Measurements from ENCODE around the gene HS1BP3. TPM values are rescaled to one million over a fixed set of nuclear protein-coding genes. Genes with fewer than 3 reads are reported as not detected.

The HS1BP3 gene
- total and polyA plus RNA-seq, 2 of the 13 experiments (the other 11 are each of a cell fraction or from before 2014, with no cell fraction given) = 15.2 to 22.0 TPM

DNA sequence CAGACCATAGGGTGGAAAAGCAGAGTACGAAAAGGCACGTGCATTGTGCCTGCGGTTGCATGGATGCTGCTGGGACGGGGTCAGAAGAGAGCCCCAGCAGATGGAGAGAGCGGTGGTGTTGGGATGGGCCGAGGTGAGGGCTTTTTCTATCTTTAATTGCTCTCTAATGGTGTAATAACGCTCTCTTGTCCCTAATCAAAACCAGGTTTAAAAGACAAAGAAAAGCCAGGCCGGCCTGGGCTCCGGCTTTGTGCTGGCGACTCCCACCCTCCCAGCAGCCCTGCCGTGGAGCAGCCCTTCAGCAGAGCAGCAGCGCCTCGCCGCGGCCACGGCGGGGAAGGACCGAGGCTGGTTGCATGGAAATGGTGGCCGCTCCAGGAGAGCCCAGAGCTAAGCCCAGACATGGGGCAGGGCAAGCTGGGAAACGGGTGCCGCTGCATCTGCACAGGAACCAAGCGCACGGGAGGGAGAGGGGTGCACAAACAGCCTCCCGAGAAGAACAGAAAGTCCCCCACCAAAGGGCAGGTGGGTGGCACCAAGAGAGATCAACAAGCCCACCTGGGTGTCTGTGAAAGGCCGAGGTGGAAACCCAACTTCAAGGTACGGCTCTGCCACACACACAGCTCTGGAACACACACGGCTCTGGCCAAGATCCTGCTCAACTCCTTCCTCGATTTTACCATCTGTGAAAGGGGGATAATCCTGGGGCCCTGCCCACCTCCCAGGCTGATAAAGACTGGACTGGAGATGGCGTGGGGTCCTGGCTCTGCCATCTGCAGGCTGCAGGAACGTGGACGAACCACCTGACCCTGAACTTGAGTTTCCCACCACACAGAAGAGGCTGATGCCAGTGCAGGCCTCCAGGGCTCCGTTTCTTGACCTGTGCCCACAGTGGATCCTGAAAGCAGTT is 15.0 kb downstream of the HS1BP3 start (continued):
- TF ChIP-seq, protein P1, sequence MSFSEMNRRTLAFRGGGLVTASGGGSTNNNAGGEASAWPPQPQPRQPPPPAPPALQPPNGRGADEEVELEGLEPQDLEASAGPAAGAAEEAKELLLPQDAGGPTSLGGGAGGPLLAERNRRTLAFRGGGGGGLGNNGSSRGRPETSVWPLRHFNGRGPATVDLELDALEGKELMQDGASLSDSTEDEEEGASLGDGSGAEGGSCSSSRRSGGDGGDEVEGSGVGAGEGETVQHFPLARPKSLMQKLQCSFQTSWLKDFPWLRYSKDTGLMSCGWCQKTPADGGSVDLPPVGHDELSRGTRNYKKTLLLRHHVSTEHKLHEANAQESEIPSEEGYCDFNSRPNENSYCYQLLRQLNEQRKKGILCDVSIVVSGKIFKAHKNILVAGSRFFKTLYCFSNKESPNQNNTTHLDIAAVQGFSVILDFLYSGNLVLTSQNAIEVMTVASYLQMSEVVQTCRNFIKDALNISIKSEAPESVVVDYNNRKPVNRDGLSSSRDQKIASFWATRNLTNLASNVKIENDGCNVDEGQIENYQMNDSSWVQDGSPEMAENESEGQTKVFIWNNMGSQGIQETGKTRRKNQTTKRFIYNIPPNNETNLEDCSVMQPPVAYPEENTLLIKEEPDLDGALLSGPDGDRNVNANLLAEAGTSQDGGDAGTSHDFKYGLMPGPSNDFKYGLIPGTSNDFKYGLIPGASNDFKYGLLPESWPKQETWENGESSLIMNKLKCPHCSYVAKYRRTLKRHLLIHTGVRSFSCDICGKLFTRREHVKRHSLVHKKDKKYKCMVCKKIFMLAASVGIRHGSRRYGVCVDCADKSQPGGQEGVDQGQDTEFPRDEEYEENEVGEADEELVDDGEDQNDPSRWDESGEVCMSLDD (CRISPR knock-in tag; IDR thresholded peaks at IDR 0.05; ENCODE audit: borderline replicate concordance) = no peak
- no peak for TF ChIP-seq E2F1 (CRISPR knock-in tag; IDR thresholded peaks at IDR 0.05)
- peak; percentile 92 for TF ChIP-seq ZFP91 (CRISPR knock-in tag; IDR thresholded peaks at IDR 0.05; ENCODE audit: borderline replicate concordance)
- TF ChIP-seq ATF6 (CRISPR knock-in tag; conservative IDR thresholded peaks at IDR 0.05) = 0 out of 2 replicates have a peak, but pooled peaks have one; percentile 37
- TF ChIP-seq ZBTB37 (CRISPR knock-in tag; IDR thresholded peaks at IDR 0.05) = no peak
- TF ChIP-seq MEF2D (CRISPR knock-in tag; IDR thresholded peaks at IDR 0.05) = peak; percentile 85
- TF ChIP-seq MNT (IDR thresholded peaks at IDR 0.05) = no peak
- TF ChIP-seq ZNF362 (CRISPR knock-in tag; IDR thresholded peaks at IDR 0.05; ENCODE audit: borderline replicate concordance) = peak; percentile 82; the same call in 1 of the 2 replicates
- TF ChIP-seq ETS1 (CRISPR knock-in tag; IDR thresholded peaks at IDR 0.05) = no peak
- TF ChIP-seq ZBTB21 (CRISPR knock-in tag; IDR thresholded peaks at IDR 0.05) = no peak
- TF ChIP-seq ZBTB34 (CRISPR knock-in tag; IDR thresholded peaks at IDR 0.05) = no peak

Data from HepG2 (cell line).